Activated CD4-positive, alpha-beta memory T cell treated with anti-CD3 and anti-CD28 coated beads for 36 hours (primary cell): ENCODE data around the gene IGLL5. TPM values are rescaled to one million over a fixed set of nuclear protein-coding genes. Genes with fewer than 3 reads are reported as not detected.
A peak's percentile ranks its signal among the peaks of the same experiment; 100 is the strongest.

Experiments
- CTCF ChIA-PET: fragments of 350-600 bp; sonication (Branson Sonifier 250); formaldehyde crosslinking; loops from one replicate; lab custom pipeline; 2021; ENCODE audit warnings: antibody characterized with exemption, inconsistent platforms; lab: Charles Lee
- POLR2A ChIA-PET: fragments of 350-600 bp; sonication (Branson Sonifier 250); formaldehyde crosslinking; loops from one replicate; lab custom pipeline; 2021; ENCODE audit warnings: antibody characterized with exemption; lab: Charles Lee
- DNase-seq: peaks from one replicate; pipeline ENCODE4 v3.0.0-alpha.2; 2020
- H3K27ac Mint-ChIP-seq: one replicate; pipeline ENCODE4 v1.8.0; 2021; ENCODE audit warnings: mixed read lengths
- H3K27me3 Mint-ChIP-seq: one replicate; pipeline ENCODE4 v1.8.0; 2021; ENCODE audit warnings: mixed read lengths
- H3K36me3 Mint-ChIP-seq: one replicate; pipeline ENCODE4 v1.8.0; 2021; ENCODE audit warnings: mixed read lengths
- H3K4me1 Mint-ChIP-seq: one replicate; pipeline ENCODE4 v1.8.0; 2021; ENCODE audit warnings: low read depth, mixed read lengths
- H3K4me3 Mint-ChIP-seq: one replicate; pipeline ENCODE4 v1.8.0; 2021; ENCODE audit warnings: mild to moderate bottlenecking, mixed read lengths
- H3K9me3 Mint-ChIP-seq: one replicate; pipeline ENCODE4 v1.8.0; 2021; ENCODE audit warnings: mixed read lengths
- intact Hi-C: fragments of 100-400 bp; cut with micrococcal nuclease; formaldehyde crosslinking; loops from one replicate; pipeline ENCODE4 v1.15.1; 2023
- total RNA-seq, 2 experiments: library from RNA; stranded (reverse); gene quantifications; one replicate each; pipeline ENCODE4 v1.2.3, GENCODE V29; 2021

IGLL5 gene
- total RNA-seq, 2 experiments from 2014 or later: not detected

DNA sequence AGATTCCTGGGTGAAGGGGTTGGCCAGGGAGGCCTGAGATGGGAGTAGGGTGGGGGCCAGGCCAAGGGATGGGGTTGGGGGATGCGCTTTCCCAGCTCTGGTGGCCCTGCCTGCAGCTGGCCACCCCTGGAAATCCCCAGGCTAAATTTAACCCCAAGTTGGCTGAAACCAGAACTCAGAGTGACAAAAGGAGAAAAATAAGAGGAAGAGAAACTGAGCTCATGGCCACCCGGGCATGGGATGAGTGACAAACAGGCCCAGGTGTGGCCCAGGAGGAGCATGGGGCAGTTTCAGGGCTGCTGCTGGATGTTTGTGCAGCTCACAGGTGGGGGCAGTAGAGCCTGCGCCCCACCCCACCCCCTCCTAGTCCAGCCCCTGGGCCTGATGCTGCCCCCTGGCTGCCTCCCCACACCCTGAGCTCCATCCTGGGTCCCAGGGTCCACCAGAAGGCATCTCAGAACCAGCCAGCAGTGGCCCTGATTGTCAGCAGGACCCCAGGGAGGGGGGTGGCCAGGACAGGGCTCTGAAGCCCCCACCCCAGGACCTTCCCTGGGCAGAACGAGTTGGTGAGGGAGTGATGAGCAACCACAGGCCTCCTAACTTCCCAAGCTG lies 48.0 kb downstream of the IGLL5 start:
- intact Hi-C loops: no loop called here
- Mint-ChIP-seq H3K36me3 (no peaks in the 10 kb centered on the region), H3K4me1 (peaks cover 5% of the 10 kb centered on the region), H3K27ac (no peak overlapping the region), H3K9me3 (no peaks in the 10 kb centered on the region), H3K27me3 (peaks cover 1% of the 10 kb centered on the region), H3K4me3 (no peak overlapping the region)
- ChIA-PET POLR2A (interaction anchor here (1.2 kb wide), 1 partner anchor 12 kb away, joined by 4 read pairs; no protein-coding TSS in a partner anchor), CTCF (interaction anchor here (0.8 to 1.4 kb wide), 8 partner anchors 51 to 513 kb away, joined by 3 to 4 read pairs (median 3); no protein-coding TSS in a partner anchor)
- DNase-seq: peak; percentile 45

DNA sequence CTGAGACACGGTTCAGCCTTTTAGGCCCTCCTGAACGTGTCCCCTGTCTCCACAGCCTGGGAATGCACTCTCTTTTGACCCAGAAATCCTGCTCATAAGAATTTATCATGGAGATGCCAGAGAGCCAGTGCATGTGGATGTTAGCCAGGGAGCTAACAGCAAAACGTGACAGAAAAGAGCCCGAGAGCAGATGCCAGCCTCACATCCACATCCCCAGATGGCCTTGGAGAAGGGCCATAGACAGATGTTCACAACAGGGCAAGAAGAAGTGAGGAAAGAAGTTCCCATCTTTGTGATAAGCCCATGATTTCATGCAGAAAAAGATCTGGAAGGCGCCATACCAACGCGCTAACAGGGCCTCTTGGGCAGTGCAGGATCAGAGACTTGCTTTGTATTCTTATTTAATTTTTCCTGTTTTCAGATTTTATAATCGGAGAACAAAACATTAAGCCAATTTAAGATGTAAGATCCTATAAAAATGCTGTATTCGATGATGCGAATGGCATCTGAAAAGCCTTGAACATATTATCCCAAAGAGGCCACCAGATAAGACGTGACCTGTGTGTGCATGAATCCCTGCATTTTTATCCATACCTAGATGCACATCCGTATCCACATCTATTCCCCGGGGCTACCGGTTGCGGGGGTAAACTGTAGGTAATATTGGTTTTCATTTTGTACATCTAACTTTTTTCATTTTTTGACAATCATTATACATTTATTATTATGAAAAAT lies 48.7 kb downstream of the IGLL5 start:
- Mint-ChIP-seq H3K27ac (no peak overlapping the region), H3K36me3 (no peaks in the 10 kb centered on the region), H3K4me3 (no peak overlapping the region), H3K4me1 (peaks cover 5% of the 10 kb centered on the region), H3K27me3 (peaks cover under 1% of the 10 kb centered on the region), H3K9me3 (no peaks in the 10 kb centered on the region)
- intact Hi-C loops: no loop called here
- CTCF ChIA-PET: interaction anchor here (0.9 to 2.4 kb wide), 7 partner anchors 19 to 513 kb away, joined by 3 to 9 read pairs (median 3); no protein-coding TSS in a partner anchor
- POLR2A ChIA-PET: interaction anchor here (1.2 kb wide), 1 partner anchor 12 kb away, joined by 4 read pairs; no protein-coding TSS in a partner anchor
- DNase-seq: no peak

DNA sequence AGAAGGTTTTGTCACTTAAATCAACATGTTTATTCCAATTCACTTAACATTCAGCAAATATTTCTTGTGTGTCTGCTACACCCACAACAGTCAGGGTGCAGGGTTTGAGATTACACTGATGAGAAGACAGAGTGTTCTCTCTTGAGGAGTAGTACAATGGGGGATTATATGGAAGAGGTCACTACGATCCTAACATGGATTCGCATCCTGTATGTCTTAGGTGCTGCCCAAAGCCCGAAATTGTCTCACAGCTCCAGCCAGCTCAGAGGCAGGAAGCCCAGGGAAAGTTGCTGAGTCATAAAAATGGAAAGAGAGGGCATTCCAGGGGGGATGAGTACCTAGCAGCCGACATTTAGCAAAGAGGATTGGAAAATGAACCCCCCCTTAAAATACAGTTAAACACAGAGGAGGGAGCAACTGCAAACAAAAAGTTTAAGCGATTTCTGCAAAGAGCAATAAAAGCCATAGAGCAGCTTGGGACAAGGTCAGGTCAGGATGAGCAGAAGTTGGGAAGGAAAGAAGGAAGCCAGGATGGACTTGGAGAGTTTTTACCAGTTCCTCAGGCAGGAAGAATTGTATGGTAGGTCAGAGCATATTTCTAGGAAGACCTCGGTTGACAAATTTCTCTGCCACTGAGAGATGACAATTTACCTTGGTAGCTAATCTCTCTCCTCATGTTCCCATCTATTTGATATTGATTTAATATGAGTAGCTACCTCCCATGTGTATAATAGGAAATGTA lies 49.5 kb downstream of the IGLL5 start:
- Mint-ChIP-seq H3K36me3 (no peaks in the 10 kb centered on the region), H3K9me3 (no peaks in the 10 kb centered on the region), H3K27me3 (no peaks in the 10 kb centered on the region), H3K4me1 (peaks cover 5% of the 10 kb centered on the region), H3K4me3 (no peak overlapping the region), H3K27ac (no peak overlapping the region)
- POLR2A ChIA-PET: no interaction called here
- CTCF ChIA-PET: interaction anchor here (0.7 to 2.4 kb wide), 2 partner anchors 18 to 167 kb away, joined by 3 to 9 read pairs; no protein-coding TSS in a partner anchor
- no peak for DNase-seq
- intact Hi-C loops: no loop called here

DNA sequence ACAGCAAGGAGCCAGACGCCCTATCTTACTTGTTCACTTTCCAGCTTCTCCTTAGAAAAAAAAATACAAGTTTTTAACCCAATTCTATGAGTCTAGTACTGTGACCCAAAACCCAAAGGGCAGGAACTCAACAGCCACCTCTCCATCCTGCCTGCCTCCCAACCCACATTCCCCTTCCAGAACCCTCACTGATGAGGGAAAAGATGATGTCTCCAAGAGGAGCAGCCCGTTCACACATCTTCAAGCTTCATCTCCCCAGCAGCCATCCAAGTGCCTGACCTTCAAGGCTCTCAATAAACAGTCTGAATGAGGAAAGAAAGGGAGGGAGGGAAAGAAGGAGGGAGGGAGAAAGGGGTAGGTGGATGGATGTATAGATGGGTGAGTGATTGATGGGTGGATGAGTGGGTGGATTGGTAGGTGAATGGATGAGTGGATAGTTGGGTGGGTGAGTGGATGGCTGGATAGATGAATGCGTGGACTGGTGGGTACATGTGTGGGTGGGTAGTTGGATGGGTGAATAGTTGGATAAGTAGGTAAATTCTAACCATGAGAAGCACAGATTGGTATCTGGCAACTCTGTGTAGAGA lies 50.4 kb downstream of the IGLL5 start:
- no peak for DNase-seq
- CTCF ChIA-PET: interaction anchor here (0.7 to 2.4 kb wide), 3 partner anchors 17 to 168 kb away, joined by 3 to 9 read pairs (median 3); no protein-coding TSS in a partner anchor
- POLR2A ChIA-PET: no interaction called here
- Mint-ChIP-seq H3K9me3 (no peaks in the 10 kb centered on the region), H3K4me1 (peaks cover 7% of the 10 kb centered on the region), H3K4me3 (no peak overlapping the region), H3K36me3 (no peaks in the 10 kb centered on the region), H3K27me3 (peaks cover 1% of the 10 kb centered on the region), H3K27ac (no peak overlapping the region)
- intact Hi-C loops: no loop called here

DNA sequence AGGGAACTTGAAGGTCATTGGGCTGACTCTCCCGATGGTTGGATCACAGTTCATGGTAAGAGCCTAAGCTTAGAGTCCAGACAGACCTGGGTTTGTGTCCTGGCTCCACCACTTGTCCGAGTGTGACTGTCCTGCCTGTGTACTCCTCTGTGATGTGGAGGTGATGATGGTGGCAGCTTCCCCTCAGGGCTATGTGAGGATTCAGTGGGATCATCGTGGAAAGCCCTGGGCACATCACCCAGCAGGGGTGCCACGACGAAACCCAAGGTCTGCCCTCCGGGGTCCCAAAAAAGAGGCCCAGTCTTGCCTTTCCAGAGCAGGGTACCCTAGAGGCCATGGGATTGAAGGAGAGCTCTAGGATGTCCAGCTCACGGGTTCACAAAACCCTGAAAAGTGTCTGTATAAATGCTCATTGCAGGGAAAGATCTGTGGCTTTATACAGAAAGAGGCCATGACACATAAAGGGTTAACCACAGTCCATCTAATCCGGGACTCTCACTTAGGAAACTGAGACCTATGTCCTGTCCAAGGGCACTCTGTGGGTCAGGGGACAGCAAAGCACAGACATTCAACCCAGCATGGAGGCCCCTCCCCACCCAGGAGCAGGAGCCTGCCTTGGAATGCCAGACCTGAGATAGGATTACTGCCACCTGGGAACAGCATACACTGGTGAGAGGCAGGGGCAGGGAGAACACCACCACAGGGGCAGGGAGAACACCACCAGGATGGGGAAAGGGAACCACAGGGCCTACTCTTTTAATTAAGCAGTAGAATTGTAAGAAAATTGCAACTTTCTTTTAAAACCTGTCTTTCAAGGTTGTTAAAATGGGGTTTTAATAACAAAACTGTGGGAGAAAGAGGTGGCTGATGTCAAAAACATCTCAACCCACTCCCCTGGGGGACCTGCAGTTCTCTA lies 51.3 kb downstream of the IGLL5 start:
- no peaks in the 10 kb centered on the region for H3K9me3 Mint-ChIP-seq
- intact Hi-C loops: no loop called here
- ChIA-PET CTCF (interaction anchor here (1.3 kb wide), 1 partner anchor 54 kb away, joined by 3 read pairs; no protein-coding TSS in a partner anchor), POLR2A (no interaction called here)
- no peak for DNase-seq
- H3K27me3 Mint-ChIP-seq: peaks cover 1% of the 10 kb centered on the region
- H3K36me3 Mint-ChIP-seq: no peaks in the 10 kb centered on the region
- no peak overlapping the region for H3K4me3 Mint-ChIP-seq
- H3K27ac Mint-ChIP-seq: no peak overlapping the region
- H3K4me1 Mint-ChIP-seq: peaks cover 7% of the 10 kb centered on the region

DNA sequence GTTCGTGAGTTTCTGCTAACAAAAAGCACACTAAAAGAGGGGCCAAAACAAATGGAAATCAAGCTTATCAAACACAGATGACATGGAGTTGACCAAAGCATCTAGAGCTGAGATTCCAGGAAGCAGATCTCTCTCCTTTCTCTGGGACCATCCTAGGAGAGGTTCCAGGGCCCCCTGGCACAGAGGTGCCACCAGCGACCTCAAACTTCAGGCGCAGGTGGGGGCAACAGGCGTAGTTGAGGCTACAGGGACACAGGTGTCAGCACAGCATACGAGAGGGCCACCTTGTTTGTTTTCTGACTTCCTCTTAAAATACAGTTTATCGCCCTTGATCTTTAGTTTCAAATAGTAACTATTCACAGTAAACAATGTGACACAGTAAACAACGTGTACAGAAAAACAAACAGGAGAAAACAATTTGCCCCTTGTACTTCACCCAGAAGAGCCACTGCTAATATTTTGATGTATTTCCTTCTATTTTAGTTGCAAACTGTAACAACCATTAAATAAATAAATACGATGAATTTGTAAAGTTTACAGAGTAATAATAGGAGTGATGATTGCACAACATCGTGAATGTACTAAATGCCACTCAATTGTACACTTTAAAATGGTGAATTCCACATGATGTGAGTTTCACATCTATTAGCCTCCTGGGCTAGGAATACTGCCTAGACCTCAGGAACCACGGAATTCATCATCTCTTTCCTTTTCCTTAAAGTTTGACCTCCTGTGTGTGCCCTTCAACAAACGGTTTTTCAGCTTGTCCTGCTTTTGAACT lies 52.2 kb downstream of the IGLL5 start:
- Mint-ChIP-seq H3K36me3 (no peaks in the 10 kb centered on the region), H3K4me1 (peaks cover 7% of the 10 kb centered on the region), H3K9me3 (no peaks in the 10 kb centered on the region), H3K27me3 (peaks cover 1% of the 10 kb centered on the region), H3K4me3 (no peak overlapping the region), H3K27ac (no peak overlapping the region)
- ChIA-PET POLR2A (no interaction called here), CTCF (interaction anchor here (1.2 kb wide), 1 partner anchor 62 kb away, joined by 3 read pairs; no protein-coding TSS in a partner anchor)
- DNase-seq: no peak
- intact Hi-C loops: loop anchor here (5.0 kb wide), 1 partner anchor 52 kb away; the partner anchor contains the start of gene IGLL5

DNA sequence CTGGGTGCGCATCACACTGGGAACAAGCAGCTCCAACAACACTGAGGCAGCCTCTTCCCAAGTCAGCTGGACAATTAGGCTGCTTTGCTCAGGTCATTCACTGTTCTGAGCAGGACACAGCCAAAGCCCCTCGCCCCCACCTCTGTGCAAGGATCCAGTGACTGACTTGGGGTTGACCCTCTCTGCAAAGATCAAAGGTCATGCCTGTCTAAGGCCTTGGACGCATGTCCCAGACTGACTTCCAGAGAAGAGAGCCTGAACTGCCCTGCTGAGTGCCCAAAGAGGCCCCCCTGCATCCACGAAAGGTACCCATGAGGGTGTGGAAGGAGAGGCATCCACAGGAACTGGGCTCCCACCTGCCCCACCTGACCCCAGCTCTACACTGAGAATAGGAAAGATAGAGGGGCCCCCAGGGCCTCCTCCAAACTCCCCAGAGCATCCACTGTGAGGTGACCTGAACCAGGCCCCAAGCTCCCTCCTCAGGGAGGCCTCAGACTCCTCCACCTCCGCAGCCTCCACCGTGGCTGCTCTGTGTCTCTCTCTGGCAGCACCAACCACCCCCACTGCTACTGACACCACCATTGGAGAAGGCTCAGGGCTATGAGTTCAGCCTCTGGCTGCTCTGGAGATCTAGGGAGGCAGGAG lies 53.5 kb downstream of the IGLL5 start:
- H3K27ac Mint-ChIP-seq: no peak overlapping the region
- ChIA-PET CTCF (interaction anchor here (0.6 to 5.2 kb wide), 10 partner anchors 13 to 220 kb away, joined by 3 to 44 read pairs (median 4); no protein-coding TSS in a partner anchor), POLR2A (interaction anchor here (0.6 kb wide), 2 partner anchors 121 to 262 kb away, joined by 3 to 4 read pairs; no protein-coding TSS in a partner anchor)
- no peaks in the 10 kb centered on the region for H3K9me3 Mint-ChIP-seq
- no peaks in the 10 kb centered on the region for H3K36me3 Mint-ChIP-seq
- H3K4me1 Mint-ChIP-seq: peaks cover 2% of the 10 kb centered on the region
- no peak overlapping the region for H3K4me3 Mint-ChIP-seq
- intact Hi-C loops: loop anchor here (5.0 kb wide), 1 partner anchor 54 kb away; the partner anchor contains the start of gene IGLL5
- DNase-seq: peak; percentile 5
- peaks cover 3% of the 10 kb centered on the region for H3K27me3 Mint-ChIP-seq

DNA sequence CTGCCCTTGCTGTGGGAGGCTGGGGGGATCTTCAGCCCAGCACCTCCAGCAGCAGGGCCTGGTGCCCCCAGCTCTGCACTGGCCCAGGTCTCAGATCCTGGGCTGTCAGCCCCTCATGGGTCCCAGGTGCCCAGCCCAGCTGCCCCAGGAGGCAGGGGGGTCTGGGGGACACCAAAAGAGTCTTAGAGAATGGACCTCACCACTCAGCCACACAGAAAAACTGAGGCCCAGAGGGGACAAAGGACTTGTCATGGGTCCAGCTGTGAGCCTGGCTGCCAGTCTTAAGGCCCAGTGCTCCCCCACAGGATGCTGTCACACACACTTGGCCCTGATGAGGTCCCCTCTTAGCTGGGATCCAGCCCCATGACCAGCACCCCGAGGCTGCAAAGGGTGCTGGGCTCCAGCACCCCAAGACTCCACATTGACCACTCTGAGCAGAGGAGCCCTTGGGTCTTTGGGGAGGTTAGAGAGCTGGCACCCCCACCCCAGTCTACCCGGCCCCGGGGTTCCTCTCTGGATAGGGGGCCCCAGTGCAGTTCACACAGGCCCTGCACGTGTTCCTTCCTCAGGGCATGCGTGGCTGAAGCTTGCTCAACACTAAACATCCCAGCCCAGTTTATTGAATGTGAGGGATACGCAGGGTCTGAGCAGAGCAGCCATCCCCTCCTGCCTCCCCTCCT lies 54.4 kb downstream of the IGLL5 start:
- POLR2A ChIA-PET: interaction anchor here (0.6 kb wide), 1 partner anchor 122 kb away, joined by 3 read pairs; no protein-coding TSS in a partner anchor
- H3K4me3 Mint-ChIP-seq: no peak overlapping the region
- intact Hi-C loops: loop anchor here (1.0 to 5.0 kb wide), 2 partner anchors 55 to 94 kb away; partner anchors contain the start of gene IGLL5
- no peaks in the 10 kb centered on the region for H3K9me3 Mint-ChIP-seq
- peaks cover 3% of the 10 kb centered on the region for H3K27me3 Mint-ChIP-seq
- H3K4me1 Mint-ChIP-seq: peaks cover 2% of the 10 kb centered on the region
- peak; percentile 6 for DNase-seq
- no peaks in the 10 kb centered on the region for H3K36me3 Mint-ChIP-seq
- H3K27ac Mint-ChIP-seq: no peak overlapping the region
- CTCF ChIA-PET: interaction anchor here (0.6 to 5.2 kb wide), 20 partner anchors 8 to 232 kb away, joined by 3 to 44 read pairs (median 4); no protein-coding TSS in a partner anchor
